ENCODE measurements around the gene NIM1K. TPM values are rescaled to one million over a fixed set of nuclear protein-coding genes. Genes with fewer than 3 reads are reported as not detected.

The NIM1K gene
- total and polyA plus RNA-seq, 10 of the 15 experiments (the other 5 are each of a cell fraction or from before 2014, with no cell fraction given), result 0.27 to 1.7 (median 0.66) TPM

GRCh38 chr5:43150075-43150474 is 42.0 kb upstream of the NIM1K start (continued):
- no peak for TF ChIP-seq IRF5 (IDR thresholded peaks at IDR 0.05; ENCODE audit: borderline replicate concordance)
- TF ChIP-seq ASH2L (IDR thresholded peaks at IDR 0.05; ENCODE audit: borderline replicate concordance, low read depth), result no peak

GRCh38 chr5:43150748-43151147 is 41.3 kb upstream of the NIM1K start:
- Histone ChIP-seq H2AFZ (ENCODE audit: control insufficient read depth, low read depth, low read length) (no peak overlapping the region), H3K4me2 (ENCODE audit: control insufficient read depth, insufficient read depth) (no peak overlapping the region), H3K4me3 (no peak overlapping the region), H3K27ac (ENCODE audit: control insufficient read depth, insufficient read depth) (no peak overlapping the region), H3K79me2 (ENCODE audit: control insufficient read depth, insufficient read depth, low read length) (no peaks in the 10 kb centered on the region; the same call in none of the 2 replicates), H3K27me3 (replicated peaks in 1 of 2; ENCODE audit: control insufficient read depth in 2 of 2, insufficient read depth in 2 of 2, low read length in 1 of 2) (no peaks in the 10 kb centered on the region), H3K36me3 (ENCODE audit: control insufficient read depth in 2 of 2, insufficient read depth in 2 of 2, low read length in 1 of 2) (peaks cover 3 to 9% of the 10 kb centered on the region in 2 experiments), H3K9ac (ENCODE audit: control insufficient read depth, insufficient read depth, low read length) (no peak overlapping the region), H3K4me1 (ENCODE audit: control insufficient read depth, insufficient read depth, low read length) (no peaks in the 10 kb centered on the region), H4K20me1 (ENCODE audit: control insufficient read depth, insufficient read depth) (no peaks in the 10 kb centered on the region), H3K9me3 (replicated peaks; ENCODE audit: control insufficient read depth, insufficient read depth, low read length) (no peaks in the 10 kb centered on the region)
- ChIA-PET RAD21 (ENCODE audit: unreplicated experiment) (no interaction called here), SMC1A (ENCODE audit: uncharacterized antibody, unreplicated experiment) (no interaction called here), CTCF (no interaction called here), POLR2A (no interaction called here)
- no peak for FAIRE-seq
- no peak for TF ChIP-seq RCOR1 (conservative IDR thresholded peaks at IDR 0.05; ENCODE audit: low read depth, low read length)
- TF ChIP-seq SMAD5 (IDR thresholded peaks at IDR 0.05; ENCODE audit: low read depth), result no peak
- TF ChIP-seq NKRF (conservative IDR thresholded peaks at IDR 0.05), result no peak
- no peak for TF ChIP-seq ZNF207 (IDR thresholded peaks at IDR 0.05; ENCODE audit: borderline replicate concordance)
- TF ChIP-seq CEBPB (IDR thresholded peaks at IDR 0.05; ENCODE audit: borderline replicate concordance in 1 of 2, low read depth in 2 of 2, low read length in 2 of 2), result no peak
- TF ChIP-seq CHD2 (IDR thresholded peaks at IDR 0.05; ENCODE audit: borderline replicate concordance, low read depth, low read length), result no peak
- no peak for TF ChIP-seq CHD1 (IDR thresholded peaks at IDR 0.05; ENCODE audit: low read depth, low read length)
- TF ChIP-seq FOXK2 (IDR thresholded peaks at IDR 0.05), result no peak
- TF ChIP-seq PRDM15 (CRISPR knock-in tag; IDR thresholded peaks at IDR 0.05), result no peak
- no peak for TF ChIP-seq EED (IDR thresholded peaks at IDR 0.05; ENCODE audit: low read depth)
- no peak for TF ChIP-seq BMI1 (IDR thresholded peaks at IDR 0.05; ENCODE audit: borderline replicate concordance)
- TF ChIP-seq NBN (IDR thresholded peaks at IDR 0.05), result no peak
- 97% methylated on average over 2 of the region's 2 CpGs for WGBS (ENCODE audit: insufficient coverage, insufficient replicate concordance, low lambda C conversion rate, missing lambda C conversion rate)
- BruUV-seq (replicated peaks), result no TSS peak
- in situ Hi-C loops (cut with MboI) (no loop called here), intact Hi-C loops (cut with micrococcal nuclease; ENCODE audit: unreplicated experiment) (no loop called here)
- no peak for ATAC-seq
- DNase-seq (ENCODE audit: low read depth, low spot score), result no peak
